IPS DF 4.7 (cell line): ENCODE measurements around the gene SIRPB1.
"Not testable (repeated sequence)": the region's sequence is repeated elsewhere in the genome, so short reads cannot be mapped to it uniquely, and the experiment has no call there.

Experiments used
- DNase-seq: peaks from one replicate; pipeline ENCODE4 v3.0.0-alpha.2; 2013; ENCODE audit warnings: low spot score; ENCODE audit errors: extremely low read depth

The SIRPB1 gene

GRCh38 chr20:1637226-1637625 lies 17.4 kb upstream of the SIRPB1 start:
- DNase-seq: no peak

- no peak for DNase-seq
Measured at GRCh38 chr20:1636621-1637020, 16.8 kb upstream of the SIRPB1 start.

GRCh38 chr20:1635291-1635979 lies 15.6 kb upstream of the SIRPB1 start:
- DNase-seq: no peak

GRCh38 chr20:1633535-1633934 lies 13.7 kb upstream of the SIRPB1 start:
- DNase-seq: no peak

GRCh38 chr20:1632178-1632577 lies 12.4 kb upstream of the SIRPB1 start:
- no peak for DNase-seq

GRCh38 chr20:1631309-1632151 lies 11.7 kb upstream of the SIRPB1 start:
- DNase-seq: peak; percentile 51

GRCh38 chr20:1630186-1630585 lies 10.4 kb upstream of the SIRPB1 start:
- DNase-seq: no peak

- no peak for DNase-seq
Measured at GRCh38 chr20:1629321-1629720, 9.5 kb upstream of the SIRPB1 start.

GRCh38 chr20:1628621-1629020 lies 8.8 kb upstream of the SIRPB1 start:
- no peak for DNase-seq

- no peak for DNase-seq
Measured at GRCh38 chr20:1627200-1627550, 7.4 kb upstream of the SIRPB1 start.

- DNase-seq: no peak
Measured at GRCh38 chr20:1626528-1627199, 6.9 kb upstream of the SIRPB1 start.

GRCh38 chr20:1625083-1625690 lies 5.4 kb upstream of the SIRPB1 start:
- no peak for DNase-seq

- no peak for DNase-seq
Measured at GRCh38 chr20:1623501-1624205, 3.8 kb upstream of the SIRPB1 start.

- DNase-seq: no peak
Measured at GRCh38 chr20:1622450-1622849, 2.6 kb upstream of the SIRPB1 start.

GRCh38 chr20:1621316-1621715 lies 1.5 kb upstream of the SIRPB1 start:
- DNase-seq: no peak

- no peak for DNase-seq
Measured at GRCh38 chr20:1618954-1619540, 762 bp downstream of the SIRPB1 start.

GRCh38 chr20:1618479-1618878 lies 1.3 kb downstream of the SIRPB1 start:
- no peak for DNase-seq

GRCh38 chr20:1616858-1617434 lies 2.9 kb downstream of the SIRPB1 start:
- DNase-seq: no peak

- DNase-seq: not testable (repeated sequence)
Measured at GRCh38 chr20:1610404-1610803, 9.4 kb downstream of the SIRPB1 start.

- DNase-seq: not testable (repeated sequence)
Measured at GRCh38 chr20:1608678-1609347, 11.0 kb downstream of the SIRPB1 start.
